ENCODE results near the gene ZNF831.

- TF ChIP-seq RAD21 (IDR thresholded peaks at IDR 0.05; ENCODE audit: low read depth) (no peak), CEBPB (IDR thresholded peaks at IDR 0.05; ENCODE audit: low read depth) (no peak), POLR2AphosphoS5 (IDR thresholded peaks at IDR 0.05; ENCODE audit: low read depth, low read length) (no peak), EZH2 (IDR thresholded peaks at IDR 0.05) (no peak), POLR2A (IDR thresholded peaks at IDR 0.05; ENCODE audit: borderline replicate concordance, extremely low read depth, insufficient read depth, insufficient read length) (no peak), YY1 (IDR thresholded peaks at IDR 0.05; ENCODE audit: extremely low read depth, insufficient replicate concordance, low read depth, low read length) (no peak), SRF (IDR thresholded peaks at IDR 0.05; ENCODE audit: low read depth) (no peak), ZBTB33 (IDR thresholded peaks at IDR 0.05; ENCODE audit: extremely low read depth, insufficient replicate concordance, low read length) (no peak), EZH2phosphoT487 (IDR thresholded peaks at IDR 0.05; ENCODE audit: borderline replicate concordance) (no peak), EGR1 (IDR thresholded peaks at IDR 0.05; ENCODE audit: low read depth) (no peak), ELF1 (IDR thresholded peaks at IDR 0.05; ENCODE audit: borderline replicate concordance, low read depth) (no peak)
- TF ChIP-seq, protein P1, sequence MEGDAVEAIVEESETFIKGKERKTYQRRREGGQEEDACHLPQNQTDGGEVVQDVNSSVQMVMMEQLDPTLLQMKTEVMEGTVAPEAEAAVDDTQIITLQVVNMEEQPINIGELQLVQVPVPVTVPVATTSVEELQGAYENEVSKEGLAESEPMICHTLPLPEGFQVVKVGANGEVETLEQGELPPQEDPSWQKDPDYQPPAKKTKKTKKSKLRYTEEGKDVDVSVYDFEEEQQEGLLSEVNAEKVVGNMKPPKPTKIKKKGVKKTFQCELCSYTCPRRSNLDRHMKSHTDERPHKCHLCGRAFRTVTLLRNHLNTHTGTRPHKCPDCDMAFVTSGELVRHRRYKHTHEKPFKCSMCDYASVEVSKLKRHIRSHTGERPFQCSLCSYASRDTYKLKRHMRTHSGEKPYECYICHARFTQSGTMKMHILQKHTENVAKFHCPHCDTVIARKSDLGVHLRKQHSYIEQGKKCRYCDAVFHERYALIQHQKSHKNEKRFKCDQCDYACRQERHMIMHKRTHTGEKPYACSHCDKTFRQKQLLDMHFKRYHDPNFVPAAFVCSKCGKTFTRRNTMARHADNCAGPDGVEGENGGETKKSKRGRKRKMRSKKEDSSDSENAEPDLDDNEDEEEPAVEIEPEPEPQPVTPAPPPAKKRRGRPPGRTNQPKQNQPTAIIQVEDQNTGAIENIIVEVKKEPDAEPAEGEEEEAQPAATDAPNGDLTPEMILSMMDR (IDR thresholded peaks at IDR 0.05 in 2 of 3, conservative IDR thresholded peaks at IDR 0.05 in 1 of 3; ENCODE audit: borderline replicate concordance in 1 of 3, insufficient read depth in 1 of 3, low read depth in 2 of 3, low read length in 2 of 3), result no peak
- TF ChIP-seq, protein P2, sequence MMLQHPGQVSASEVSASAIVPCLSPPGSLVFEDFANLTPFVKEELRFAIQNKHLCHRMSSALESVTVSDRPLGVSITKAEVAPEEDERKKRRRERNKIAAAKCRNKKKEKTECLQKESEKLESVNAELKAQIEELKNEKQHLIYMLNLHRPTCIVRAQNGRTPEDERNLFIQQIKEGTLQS (IDR thresholded peaks at IDR 0.05), result no peak
- TF ChIP-seq, protein P3, sequence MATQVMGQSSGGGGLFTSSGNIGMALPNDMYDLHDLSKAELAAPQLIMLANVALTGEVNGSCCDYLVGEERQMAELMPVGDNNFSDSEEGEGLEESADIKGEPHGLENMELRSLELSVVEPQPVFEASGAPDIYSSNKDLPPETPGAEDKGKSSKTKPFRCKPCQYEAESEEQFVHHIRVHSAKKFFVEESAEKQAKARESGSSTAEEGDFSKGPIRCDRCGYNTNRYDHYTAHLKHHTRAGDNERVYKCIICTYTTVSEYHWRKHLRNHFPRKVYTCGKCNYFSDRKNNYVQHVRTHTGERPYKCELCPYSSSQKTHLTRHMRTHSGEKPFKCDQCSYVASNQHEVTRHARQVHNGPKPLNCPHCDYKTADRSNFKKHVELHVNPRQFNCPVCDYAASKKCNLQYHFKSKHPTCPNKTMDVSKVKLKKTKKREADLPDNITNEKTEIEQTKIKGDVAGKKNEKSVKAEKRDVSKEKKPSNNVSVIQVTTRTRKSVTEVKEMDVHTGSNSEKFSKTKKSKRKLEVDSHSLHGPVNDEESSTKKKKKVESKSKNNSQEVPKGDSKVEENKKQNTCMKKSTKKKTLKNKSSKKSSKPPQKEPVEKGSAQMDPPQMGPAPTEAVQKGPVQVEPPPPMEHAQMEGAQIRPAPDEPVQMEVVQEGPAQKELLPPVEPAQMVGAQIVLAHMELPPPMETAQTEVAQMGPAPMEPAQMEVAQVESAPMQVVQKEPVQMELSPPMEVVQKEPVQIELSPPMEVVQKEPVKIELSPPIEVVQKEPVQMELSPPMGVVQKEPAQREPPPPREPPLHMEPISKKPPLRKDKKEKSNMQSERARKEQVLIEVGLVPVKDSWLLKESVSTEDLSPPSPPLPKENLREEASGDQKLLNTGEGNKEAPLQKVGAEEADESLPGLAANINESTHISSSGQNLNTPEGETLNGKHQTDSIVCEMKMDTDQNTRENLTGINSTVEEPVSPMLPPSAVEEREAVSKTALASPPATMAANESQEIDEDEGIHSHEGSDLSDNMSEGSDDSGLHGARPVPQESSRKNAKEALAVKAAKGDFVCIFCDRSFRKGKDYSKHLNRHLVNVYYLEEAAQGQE (IDR thresholded peaks at IDR 0.05; ENCODE audit: low read depth), result no peak
Measured at GRCh38 chr20:59184880-59185447, 21.3 kb downstream of the ZNF831 start.
